GM18502 (cell line): ENCODE results near the gene PLEKHG5.
"Not testable (repeated sequence)": the region's sequence is repeated elsewhere in the genome, so short reads cannot be mapped to it uniquely, and the experiment has no call there.

Source experiments
- ATAC-seq: cut with Tn5 transposase; IDR thresholded peaks from one replicate; pipeline ENCODE4 v1.9.1; 2021; ENCODE audit warnings: mild to moderate bottlenecking; ENCODE audit not compliant: unreplicated experiment, poor library complexity

The PLEKHG5 gene

GRCh38 chr1:6431645-6432579, 59.6 kb downstream of the PLEKHG5 start:
- ATAC-seq = not testable (repeated sequence)

- not testable (repeated sequence) for ATAC-seq
These were observed 61.6 kb downstream of the PLEKHG5 start for GRCh38 chr1:6429660-6430411.

- ATAC-seq = not testable (repeated sequence)
These were observed 63.0 kb downstream of the PLEKHG5 start for GRCh38 chr1:6428453-6428852.

DNA sequence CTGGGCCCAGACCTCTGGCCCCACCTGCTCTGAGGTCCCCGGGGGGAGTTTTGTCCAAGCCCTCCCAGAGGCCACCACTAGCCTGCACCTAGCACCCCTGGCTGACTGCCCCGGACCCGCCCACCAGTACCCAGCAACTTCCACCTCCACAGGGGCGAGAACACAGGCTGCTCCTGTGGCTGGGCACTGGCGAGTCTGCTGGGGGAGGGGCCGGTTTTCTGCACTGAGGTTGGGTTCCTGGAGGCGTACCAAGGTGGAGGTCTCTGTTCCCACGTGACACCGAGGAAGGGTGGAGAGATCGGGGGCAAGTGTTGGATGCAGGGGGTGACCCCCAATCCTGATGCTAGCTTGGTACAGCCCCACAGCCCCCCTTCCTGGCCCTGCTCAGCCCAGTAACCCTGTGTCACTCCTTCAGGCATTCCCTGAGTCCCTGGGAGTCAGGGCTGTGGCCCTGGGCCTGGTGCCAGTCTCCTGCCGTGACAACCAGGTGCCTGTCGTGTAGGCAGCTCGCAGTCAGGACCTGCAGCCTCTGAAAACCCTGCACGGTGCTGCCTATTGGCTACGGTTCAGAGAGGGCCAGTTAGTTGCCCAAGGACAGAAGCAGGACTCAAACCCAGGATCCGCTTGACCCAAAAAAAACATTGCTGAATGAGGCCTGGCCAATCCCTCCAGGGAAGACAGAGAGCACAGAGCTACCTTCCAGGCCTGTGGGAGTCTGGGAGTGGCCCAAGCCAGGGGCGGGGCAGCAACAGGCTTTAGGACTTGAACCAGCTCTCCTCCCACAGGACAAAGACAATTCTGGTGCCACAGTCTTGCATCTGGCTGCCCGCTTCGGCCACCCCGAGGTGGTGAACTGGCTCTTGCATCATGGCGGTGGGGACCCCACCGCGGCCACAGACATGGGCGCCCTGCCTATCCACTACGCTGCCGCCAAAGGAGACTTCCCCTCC, 63.8 kb downstream of the PLEKHG5 start:
- no peak for ATAC-seq

GRCh38 chr1:6426972-6427350, 64.5 kb downstream of the PLEKHG5 start:
- ATAC-seq = no peak

GRCh38 chr1:6426277-6426971, 65.0 kb downstream of the PLEKHG5 start:
- no peak for ATAC-seq

DNA sequence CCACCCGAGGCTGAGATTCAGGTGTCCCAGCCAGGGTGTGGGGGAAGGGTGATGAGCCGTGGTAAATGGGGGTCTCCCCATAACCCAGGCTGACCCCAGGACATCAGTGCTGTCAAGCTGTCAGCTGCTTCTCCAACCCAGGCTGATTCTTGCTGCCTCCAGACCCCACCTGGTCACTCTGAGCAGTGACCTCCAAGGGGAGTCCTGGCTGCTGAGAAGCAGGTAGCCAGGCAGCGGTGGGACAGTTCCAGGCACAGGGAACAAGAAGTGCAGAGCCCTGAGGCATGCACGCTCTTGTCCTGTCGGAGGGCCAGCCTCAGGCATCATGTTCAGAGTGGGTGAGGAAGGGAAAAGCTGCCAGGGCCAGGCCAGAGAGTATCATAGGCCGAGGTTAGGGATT, 65.8 kb downstream of the PLEKHG5 start:
- no peak for ATAC-seq

- no peak for ATAC-seq
These were observed 66.6 kb downstream of the PLEKHG5 start, which contains the start of gene ESPN for GRCh38 chr1:6424619-6425593. TSS of gene ESPN (plus strand) at chr1:6424776. CDS start at chr1:6424956, 180 bp downstream.

GRCh38 chr1:6424000-6424565, 67.4 kb downstream of the PLEKHG5 start:
- ATAC-seq = no peak

DNA sequence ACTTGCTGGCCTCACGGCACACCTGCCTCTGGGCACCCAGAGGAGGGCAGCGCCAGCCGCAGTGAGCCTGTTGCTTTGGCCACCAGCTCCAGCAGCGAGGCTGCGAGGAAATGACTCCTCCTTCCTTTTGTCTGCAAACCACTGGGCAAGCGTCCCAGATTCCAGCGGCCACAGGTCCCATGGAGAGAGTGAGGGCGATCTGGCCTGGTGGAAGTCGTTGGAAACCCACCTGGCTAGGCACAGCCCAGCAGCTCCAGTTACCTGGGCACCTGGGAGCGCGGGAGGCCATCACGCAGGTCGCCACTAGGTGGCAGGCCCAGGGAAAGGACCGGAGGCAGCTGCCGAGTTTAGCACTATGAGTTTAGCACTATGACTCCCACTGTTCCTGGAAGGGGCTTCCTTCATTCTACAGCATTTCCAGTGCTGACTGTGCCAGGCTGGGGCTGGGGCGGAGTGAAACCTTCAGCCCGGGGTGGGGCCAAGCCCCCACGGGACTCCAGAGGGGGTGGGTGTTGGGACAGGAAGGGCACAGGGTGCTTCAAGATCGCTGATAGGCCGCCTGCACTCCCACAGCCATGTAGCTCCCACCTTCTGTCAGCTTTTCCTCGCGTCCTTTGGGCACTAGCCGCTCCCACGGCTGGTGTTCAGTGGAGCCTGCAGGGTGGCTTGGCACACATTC, 68.0 kb downstream of the PLEKHG5 start:
- ATAC-seq = no peak

GRCh38 chr1:6421266-6421665, 70.2 kb downstream of the PLEKHG5 start:
- no peak for ATAC-seq

- ATAC-seq = no peak
These were observed 70.9 kb downstream of the PLEKHG5 start for GRCh38 chr1:6420454-6421042.

DNA sequence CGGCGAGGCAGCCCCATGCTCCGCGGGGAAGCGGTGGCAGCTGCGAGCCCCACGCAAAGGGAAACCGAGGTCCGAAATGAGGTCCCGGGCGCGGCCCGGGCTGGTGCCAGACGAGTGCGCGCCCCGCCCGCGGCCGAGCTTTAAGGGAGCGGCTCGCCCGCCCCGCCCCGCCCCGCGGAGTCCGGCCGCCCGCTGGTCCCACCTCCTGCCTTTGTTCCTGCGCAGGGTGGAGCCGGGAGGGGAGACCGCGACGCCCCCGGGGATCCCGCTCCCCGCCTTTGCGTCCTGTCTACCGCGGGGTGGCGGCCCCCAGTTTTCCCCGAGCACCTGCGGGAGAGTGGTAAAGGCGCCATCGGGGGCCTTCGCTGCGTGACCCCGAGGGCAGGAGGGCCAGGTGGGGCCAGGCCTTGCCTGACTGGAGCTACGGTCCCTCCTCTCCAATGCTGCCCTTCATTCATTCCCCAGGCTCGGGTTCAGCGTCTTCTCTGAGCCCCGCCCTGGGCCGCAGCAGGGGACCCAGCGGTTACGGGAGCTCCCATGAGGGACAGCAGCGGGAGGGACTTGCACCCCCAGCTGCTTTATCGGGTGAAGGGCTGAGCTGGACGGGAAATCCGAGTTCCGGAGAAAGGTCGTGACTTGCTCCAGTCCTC, 71.5 kb downstream of the PLEKHG5 start, which contains the start of gene HES2:
TSS of gene HES2 (minus strand) at position 116 of the 650 bp plus-strand sequence. CDS start at position 17, 99 bp downstream.
- ATAC-seq = no peak

DNA sequence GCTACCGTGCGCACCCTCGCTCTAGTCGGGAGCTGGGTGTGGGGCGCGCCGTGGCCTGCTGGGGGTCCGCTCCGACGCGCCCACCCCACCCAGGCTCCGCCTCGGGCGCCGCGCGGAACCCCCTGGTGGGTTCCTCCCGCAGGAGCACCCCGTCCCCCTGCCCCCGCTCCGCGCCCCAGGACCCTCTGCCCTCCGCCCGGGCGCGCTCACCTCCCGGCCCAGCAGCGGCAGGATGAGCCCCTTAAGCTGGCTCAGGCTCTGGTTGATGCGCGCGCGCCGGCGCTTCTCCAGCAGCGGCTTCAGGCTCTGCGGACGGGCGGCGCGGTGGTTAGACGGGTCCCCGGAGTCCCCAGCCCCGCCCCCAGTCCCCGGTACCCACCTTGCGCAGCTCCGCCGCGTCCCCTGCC, 72.1 kb downstream of the PLEKHG5 start:
- ATAC-seq = no peak

DNA sequence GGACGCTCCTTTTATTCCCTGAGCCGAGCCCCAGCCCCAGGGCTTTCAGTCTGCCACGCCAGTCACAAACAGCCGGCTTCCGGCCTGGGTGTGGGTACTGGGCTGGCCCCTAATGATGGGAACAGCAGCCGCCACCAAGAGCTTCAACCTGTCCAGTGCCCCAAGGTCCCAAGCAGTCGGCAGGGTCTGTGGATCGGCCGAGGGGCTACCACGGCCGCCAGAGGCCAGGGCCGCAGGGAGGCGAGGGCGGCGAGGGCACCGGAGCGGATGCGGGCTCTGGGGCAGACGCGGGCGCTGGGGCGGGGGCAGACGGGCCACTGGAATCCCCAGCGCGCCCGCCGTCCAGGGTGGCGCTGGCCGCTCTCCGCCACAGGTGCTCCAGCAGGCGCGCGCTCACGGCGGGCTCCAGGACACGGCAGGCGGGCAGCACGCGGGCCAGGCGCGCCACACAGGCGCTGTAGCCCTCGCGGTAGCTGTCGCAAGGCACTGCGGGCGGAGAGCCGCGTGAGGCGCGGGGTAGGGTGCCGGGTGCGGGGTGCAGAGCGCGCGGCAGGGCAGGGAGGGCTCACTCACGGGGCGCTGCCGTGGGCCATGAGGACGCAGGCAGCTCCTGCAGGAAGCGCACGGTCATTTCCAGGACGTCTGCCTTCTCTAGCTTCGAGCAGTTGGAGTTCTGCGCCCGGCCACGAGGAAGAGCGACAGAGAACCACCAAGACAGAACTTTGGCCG, 72.6 kb downstream of the PLEKHG5 start:
- no peak for ATAC-seq
